NOMO-1 (cell line): Measurements from ENCODE around the gene ZNF491.
"Not testable (repeated sequence)": the region's sequence is repeated elsewhere in the genome, so short reads cannot be mapped to it uniquely, and the experiment has no call there.

ENCODE experiments used
- DNase-seq, 2 experiments: peaks; one replicate each; lab custom pipeline; 2025; ENCODE audit not compliant: unreplicated experiment in 2 of 2; lab: John Stamatoyannopoulos, UW

The ZNF491 gene

DNA sequence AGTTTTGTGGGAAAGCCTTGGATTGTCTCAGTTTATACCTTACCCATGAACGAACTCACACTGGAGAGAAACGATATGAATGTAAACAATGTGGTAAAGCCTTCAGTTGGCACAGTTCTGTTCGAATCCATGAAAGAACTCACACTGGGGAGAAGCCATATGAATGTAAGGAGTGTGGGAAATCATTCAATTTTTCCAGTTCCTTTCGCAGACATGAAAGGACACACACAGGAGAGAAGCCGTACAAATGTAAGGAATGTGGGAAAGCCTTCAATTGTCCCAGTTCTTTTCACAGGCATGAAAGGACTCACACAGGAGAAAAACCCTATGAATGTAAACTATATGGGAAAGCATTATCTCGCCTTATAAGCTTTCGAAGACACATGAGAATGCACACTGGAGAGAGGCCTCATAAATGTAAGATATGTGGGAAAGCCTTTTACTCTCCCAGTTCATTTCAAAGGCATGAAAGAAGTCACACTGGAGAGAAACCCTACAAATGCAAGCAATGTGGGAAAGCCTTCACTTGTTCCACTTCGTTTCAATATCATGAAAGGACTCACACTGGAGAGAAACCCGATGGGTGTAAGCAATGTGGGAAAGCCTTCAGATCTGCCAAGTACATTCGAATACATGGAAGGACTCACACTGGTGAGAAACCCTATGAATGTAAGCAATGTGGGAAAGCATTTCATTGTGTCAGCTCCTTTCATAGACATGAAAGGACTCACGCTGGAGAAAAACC is 8.2 kb downstream of the ZNF491 start:
- DNase-seq: no peak

DNA sequence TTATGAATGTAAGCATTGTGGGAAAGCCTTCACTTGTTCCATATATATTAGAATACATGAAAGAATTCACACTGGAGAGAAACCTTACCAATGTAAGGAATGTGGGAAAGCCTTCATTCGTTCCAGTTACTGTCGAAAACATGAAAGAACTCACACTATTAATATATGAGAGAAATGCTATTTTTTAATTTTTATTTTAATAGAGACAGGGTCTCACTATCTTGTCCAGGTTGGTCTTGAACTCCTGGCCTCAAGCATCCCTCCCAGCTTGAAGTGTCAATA is 8.7 kb downstream of the ZNF491 start:
- DNase-seq: no peak

DNA sequence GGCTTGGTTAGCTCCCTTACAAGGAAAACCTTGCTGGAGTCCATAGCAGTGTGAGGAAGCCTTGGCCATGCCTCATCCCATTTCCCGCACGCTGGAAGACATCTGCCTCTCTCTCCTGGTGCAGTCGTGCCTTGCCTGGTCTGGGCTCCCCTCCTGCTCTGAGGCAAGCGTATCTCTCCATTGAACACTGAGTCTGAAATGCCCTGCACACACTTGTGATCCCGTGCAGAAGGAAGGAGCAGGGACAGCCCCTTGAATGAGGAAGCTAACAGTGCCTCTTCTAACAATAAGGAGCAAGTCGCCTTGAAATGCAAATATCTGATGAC is 15.3 kb downstream of the ZNF491 start:
- peak in 1 of 2 experiments; percentile 86 for DNase-seq

DNA sequence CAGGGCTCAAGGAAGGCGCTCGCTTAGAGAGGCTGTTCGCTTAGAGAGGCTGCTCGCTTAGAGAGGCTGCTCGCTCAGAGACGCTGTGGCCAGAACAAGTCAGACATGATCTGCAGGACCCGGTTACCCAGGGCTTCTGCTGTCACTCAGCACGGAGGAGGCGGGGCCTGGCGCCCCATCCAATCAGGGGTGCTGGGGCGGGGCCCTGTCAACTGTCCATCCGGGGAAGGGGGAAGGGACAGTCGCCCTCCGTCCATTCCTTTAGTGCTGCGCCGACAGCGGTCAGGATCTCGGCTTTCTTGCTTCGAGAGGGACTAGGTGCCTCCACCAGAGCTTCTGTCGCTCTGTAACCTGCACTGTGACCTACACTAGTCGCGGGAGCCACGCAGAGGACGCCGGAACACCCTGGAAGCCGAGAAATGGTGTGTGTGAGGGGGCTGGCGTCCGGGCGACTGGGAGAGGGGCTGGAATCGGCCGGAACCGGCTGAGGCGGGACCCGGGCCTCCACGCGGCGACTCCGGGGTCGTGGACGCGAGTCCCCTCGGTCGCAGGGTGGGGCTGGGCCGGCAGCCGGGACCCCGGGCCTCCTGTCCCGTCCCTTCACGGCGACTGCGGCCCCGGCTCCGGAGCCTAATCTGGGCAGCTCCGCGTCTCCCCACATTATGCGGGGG is 15.8 kb downstream of the ZNF491 start, which contains the start of gene ZNF440:
ZNF440 (plus strand) TSS at position 245 of the 671 bp plus-strand sequence; CDS start at position 420, 175 bp downstream.
- peak; percentile 89 to 92 for DNase-seq

DNA sequence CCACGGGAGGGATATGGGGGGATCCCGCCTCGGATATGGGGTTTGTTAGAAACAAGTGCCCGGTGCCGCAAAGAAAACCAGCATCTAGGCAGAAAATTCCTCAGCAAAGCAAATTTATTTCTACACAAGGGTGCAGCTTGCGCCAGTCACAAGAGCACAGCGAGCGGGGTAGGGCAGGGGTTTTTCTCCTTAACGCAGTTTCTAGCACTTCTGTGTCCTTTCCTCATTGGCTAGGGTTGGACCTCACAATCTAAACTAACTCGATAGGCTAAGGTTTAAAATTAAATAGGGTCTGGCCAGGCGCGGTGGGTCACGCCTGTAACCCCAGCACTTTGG is 16.3 kb downstream of the ZNF491 start:
- DNase-seq: no peak

DNA sequence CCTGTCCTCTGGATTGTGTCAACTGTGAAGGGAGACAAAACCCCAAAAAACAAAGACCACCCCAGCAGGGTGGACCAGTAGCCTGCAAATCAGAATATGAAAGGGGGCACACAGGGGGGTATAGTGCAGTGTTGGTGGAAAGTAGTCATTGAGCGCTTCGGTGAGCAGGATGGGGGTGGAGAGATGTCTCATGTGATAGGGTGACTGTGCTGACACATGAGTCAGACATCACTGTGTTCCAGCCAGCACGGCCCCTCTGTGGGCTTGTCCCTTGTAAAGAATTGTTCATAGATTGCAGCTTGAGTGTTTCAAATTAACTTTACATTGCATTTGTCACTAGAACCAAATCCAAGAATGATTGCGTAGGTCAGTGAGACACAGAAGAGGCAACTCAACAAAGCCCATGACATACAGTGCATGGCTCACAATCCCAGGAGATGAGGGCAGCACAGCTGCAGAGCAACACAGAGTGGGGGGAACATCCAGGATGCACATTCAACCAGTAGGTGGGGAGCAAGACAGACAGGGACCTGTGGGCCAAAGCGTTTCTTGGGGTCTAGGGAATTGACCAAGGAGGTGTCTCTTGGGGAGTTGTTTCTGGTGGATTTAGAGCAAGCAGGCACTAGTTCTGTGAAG is 23.3 kb downstream of the ZNF491 start:
- DNase-seq: no peak

DNA sequence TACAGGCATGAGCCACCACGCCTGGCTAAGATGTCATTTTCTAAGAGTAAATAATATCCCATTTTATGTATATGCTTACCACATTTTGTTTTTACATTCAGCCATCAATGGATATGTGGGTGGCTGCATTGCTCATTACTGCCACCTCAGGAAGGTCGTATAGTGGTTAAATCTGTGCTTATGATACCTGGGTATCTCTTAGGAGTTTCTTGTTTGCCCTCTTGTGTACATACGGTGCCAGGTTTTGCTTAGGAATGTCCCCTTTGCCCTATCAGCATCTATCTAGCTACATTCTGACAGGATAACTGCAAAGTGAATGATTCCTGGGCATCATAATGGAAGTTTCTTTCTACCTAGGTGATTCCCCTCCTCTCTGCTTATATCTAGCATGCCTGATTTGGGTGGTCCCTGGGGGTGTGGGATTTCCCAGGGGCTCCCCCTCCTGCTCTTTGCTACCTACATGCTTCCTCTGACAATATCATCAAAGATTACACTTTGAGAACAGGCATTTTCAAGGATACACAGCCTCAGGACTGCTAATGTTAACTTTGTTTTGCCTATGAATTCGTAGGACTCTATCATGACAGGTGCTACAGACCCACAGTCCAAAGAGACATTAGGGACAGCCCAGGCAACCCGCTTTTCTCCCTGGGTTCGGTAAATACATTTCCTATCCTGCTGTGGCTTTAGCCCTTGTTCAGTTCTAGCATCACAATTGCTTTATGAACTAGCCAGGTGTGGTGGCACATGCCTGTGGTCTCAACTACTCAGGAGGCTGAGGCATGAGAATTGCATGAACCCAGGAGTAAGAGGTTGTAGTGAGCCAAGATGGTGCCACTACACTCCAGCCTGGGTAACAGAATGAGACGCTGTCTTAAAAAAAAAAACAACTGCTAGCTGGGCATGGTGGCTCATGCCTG is 30.9 kb downstream of the ZNF491 start:
- not testable (repeated sequence) for DNase-seq

DNA sequence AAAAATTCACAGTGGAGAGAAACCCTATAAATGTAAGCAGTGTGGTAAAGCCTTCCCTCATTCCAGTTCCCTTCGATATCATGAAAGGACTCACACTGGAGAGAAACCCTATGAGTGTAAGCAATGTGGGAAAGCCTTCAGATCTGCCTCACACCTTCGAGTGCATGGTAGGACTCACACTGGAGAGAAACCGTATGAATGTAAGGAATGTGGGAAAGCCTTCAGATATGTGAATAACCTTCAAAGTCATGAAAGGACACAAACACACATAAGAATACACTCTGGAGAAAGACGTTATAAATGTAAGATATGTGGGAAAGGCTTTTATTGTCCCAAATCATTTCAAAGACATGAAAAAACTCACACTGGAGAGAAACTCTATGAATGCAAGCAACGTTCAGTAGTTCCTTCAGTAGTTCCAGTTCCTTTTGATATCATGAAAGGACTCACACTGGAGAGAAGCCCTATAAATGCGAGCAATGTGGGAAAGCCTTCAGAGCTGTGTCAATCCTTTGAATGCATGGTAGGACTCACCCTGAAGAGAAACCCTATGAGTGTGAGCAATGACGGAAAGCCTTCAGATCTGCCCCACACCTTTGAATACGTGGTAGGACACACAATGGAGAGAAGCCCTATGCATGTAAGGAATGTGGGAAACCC is 34.1 kb downstream of the ZNF491 start:
- DNase-seq: no peak

DNA sequence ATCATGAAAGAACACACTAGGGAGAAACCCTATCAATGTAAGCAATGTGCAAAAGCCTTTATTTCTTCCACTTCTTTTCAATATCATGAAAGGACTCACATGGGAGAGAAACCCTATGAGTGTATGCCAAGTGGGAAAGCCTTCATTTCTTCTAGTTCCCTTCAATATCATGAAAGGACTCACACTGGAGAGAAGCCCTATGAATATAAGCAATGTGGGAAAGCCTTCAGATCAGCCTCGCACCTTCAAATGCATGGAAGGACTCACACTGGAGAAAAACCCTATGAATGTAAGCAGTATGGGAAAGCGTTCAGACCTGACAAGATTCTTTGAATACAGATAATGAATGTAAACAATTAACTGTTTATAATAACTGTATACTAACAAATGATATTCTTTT is 35.2 kb downstream of the ZNF491 start:
- no peak for DNase-seq

DNA sequence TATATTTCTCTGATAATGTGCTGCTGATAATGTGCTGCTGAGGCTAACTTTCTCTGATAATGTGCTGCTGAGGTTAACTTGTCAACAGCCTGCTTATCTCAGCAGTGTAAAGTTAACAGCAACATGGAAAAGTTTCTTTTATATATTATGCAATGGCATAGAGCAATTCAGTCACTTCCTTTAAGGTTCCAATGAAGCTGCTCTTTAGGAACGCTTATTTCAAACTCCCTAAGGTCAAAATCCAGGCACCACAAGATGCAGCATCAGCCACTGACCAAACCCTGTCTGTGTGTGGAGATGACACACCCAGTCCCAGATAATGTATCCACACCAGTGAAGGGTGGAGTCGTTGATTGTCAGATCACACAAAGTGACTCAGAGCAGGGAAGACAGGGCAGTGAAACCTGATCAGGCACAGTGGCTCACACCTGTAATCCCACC is 37.3 kb downstream of the ZNF491 start:
- DNase-seq: not testable (repeated sequence)

DNA sequence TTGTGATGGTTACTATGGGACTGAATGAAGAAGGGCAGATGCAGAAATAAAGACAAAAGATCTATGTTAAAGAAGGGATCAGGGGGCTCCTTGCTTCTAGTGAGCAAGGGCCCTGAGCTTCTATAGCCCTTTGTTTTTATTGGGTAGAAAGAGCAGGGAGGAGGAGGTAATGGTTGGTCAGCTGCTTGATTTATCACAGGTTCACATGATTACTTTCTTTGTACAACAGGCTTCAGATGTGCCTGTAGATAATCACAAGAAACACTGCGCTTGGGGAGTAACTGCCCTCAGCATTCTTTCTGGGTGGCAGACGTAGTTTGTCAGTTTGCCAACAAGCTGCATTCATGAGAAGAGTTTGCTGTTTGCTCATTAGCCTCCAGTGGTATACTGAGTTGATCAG is 45.4 kb downstream of the ZNF491 start:
- no peak for DNase-seq

DNA sequence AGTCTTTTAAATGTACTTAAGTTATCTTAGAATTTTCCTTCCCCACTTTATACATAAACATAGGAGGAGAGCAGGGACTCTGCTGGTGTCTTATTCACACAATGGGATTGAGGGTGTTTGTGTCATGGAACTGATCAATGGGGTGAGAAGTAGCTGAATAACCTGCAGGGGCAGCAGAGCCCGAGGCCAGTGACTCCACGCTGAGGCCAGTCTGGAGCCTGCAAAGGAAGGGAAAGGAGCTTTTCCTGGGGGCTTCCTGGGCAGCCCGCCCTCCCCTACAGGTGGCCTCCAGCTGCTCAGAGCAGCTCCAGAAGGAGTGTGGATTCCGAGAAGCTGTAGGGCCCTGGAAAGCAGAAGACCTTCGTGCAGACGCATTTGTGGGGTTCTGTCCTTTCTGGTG is 49.3 kb downstream of the ZNF491 start:
- DNase-seq: not testable (repeated sequence)

DNA sequence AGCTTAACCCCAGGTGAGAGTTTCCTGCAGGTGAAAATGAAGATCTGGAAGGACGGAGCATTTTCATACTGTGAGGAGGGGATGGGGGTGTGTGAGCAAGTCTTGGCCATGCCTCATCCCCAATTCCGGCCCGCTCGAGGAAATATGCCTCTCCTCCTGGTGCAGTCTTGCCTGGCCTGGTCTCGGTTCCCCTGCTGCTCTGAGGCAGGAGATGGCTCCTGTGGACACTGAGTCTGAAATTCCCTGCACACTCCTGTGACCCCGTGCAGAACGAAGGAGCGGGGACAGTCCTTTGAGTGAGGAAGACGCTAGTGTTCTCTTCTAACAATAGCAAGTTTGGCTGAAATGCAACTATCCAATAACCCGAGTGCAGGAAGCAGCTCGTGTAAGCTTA is 49.9 kb downstream of the ZNF491 start:
- DNase-seq: no peak

DNA sequence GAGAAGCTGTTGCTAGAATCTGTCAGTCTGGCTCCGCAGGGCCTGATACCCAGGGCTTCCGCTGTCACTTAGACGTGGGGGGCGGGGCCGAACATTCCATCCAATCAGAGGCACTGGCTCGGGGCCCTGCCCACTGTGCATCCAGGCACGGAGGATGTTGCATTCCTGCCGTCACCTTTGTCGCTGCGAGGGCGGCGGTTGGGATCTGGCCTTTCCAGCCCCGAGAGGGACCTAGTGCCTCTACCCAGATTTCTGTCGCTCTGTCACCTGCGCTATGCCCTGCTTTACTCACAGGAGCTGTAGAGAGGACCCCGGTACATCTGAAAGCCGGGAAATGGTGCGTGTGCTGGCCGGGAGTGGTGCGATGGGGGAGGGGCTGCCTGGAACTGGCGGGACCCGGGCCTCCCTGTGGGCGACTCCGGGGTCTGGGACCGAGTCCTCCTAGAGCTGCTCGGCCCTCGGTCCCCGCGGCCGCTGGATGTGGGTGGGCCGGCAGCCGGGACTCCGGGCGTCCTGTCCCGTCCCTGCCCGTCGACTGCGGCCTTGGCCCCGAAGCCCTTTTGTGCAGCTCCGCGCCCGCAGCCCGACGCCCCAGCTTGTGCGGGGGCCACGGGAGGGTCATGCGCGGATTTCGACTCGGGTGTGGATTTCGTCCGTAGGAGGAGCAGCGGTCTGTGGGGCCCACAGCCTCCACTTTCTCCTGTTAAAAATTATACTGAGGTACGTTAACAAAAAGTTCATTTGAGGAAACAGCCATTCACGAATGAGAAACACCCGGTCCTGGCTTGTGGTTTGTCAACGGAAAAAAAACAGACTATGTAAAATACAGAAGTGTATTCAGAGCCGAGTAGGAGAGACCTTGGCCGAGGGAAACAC is 50.5 kb downstream of the ZNF491 start, which contains the start of gene ZNF439:
ZNF439 (plus strand) TSS at position 133 of the 876 bp plus-strand sequence; CDS start at position 275, 142 bp downstream.
- DNase-seq: peak; percentile 23 to 73

DNA sequence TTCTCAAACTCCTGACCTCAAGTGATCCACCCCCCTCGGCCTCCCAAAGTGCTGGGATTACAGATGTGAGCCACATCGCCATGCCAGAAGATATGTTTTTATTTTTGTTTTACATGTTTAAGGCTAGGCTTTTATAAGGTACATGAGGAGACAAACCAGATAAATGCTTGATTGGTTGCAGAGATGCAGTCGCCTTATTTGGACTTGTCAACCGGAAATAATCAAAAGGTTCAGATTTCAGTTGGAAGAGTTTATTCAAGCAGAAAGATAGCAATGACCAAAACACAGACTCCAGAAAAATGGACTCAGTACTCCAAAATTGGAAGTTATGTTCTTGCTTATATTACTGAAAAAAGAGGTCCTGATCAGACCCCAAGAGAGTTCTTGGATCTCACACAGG is 52.0 kb downstream of the ZNF491 start:
- DNase-seq: not testable (repeated sequence)

DNA sequence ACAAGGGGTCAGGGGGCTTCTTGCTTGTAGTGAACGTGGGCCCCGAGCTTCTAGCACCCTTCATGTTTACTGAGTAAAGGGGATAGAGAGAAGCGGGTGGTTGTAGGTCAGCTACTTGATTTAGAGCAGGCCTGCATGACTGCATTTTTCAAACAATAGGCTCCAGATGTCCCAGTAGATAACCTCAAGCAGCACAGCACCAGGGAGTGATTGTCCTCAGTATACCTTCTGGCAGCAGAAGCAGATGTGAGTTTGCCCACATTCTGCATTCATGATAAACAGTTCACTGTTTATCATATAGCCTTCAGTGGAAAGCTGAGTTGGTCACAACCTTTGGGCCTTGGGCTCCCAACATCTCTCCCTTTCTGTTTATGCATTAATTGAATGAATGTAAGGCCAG is 55.0 kb downstream of the ZNF491 start:
- DNase-seq: no peak

DNA sequence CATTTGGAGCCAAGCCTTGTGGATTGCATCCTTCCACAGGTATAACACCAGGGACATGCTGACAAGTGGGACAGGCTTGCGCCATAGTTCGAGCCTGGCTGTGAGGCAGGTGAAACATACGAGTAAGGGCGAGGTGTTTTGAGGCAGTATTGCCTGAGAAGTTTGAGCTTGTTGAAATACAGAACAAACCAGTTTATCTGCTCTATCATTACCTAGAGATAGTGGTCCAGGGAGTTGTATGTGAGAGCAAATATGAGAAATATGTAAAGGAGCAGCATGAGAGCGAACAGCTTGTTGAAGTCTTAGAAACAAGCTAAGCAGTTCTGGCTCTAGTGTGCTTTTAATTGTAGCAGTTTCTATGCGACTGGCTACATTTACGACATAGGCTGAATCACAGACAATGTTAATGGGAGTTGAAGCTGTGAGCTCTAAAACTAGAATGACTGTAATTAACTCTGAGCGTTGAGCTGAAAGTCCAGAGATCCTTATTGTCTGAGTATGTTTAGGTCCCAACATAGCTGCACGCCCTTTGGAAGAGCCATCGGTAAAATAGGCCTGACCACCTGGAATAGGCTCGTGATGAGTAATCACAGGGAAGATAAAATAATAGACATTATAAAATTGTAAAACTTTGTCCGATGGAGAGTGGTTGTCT is 58.4 kb downstream of the ZNF491 start:
- DNase-seq: no peak
